ENCODE results near the gene OXSM.

GRCh38 chr3:25820366-25820765, 30.5 kb downstream of the OXSM start:
- TF ChIP-seq CTCF (IDR thresholded peaks at IDR 0.05; ENCODE audit: low read length) (no peak), EZH2 (optimal IDR thresholded peaks at IDR 0.05; ENCODE audit: low read depth, low read length) (no peak), EZH2phosphoT487 (IDR thresholded peaks at IDR 0.05; ENCODE audit: low read length) (no peak)
